ENCODE results near the gene MARF1. TPM values are rescaled to one million over a fixed set of nuclear protein-coding genes. Genes with fewer than 3 reads are reported as not detected.
"Not testable (repeated sequence)": the region's sequence is repeated elsewhere in the genome, so short reads cannot be mapped to it uniquely, and the experiment has no call there.

MARF1 gene
- total RNA-seq, 1 donor from 2014 or later: 186 TPM

DNA sequence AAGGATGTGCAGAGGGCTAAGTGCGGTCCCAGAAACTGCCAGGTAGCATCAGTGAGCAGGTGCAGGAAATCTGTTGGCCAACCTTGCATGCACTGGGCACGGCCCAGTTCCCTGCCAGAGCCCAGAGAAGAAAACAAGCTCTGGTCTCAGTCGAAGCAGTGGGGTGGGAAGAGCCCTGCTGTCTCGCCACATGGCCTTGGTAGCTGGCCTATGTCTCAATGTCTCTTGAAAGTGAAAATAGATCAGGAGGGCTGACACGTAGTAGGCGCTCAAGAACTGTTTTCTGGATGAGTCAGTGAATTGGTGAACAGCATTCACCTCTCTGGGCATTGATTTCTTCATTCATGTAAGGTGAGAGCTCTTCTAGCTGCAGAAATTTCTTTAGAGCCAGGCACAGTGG lies 90.4 kb downstream of the MARF1 start:
- Mint-ChIP-seq H3K4me3 (no peak overlapping the region), H3K9me3 (no peaks in the 10 kb centered on the region), H3K27me3 (no peaks in the 10 kb centered on the region), H3K27ac (no peak overlapping the region), H3K4me1 (no peaks in the 10 kb centered on the region), H3K36me3 (ENCODE audit: low read depth) (no peaks in the 10 kb centered on the region)
- TF ChIP-seq, protein P1, sequence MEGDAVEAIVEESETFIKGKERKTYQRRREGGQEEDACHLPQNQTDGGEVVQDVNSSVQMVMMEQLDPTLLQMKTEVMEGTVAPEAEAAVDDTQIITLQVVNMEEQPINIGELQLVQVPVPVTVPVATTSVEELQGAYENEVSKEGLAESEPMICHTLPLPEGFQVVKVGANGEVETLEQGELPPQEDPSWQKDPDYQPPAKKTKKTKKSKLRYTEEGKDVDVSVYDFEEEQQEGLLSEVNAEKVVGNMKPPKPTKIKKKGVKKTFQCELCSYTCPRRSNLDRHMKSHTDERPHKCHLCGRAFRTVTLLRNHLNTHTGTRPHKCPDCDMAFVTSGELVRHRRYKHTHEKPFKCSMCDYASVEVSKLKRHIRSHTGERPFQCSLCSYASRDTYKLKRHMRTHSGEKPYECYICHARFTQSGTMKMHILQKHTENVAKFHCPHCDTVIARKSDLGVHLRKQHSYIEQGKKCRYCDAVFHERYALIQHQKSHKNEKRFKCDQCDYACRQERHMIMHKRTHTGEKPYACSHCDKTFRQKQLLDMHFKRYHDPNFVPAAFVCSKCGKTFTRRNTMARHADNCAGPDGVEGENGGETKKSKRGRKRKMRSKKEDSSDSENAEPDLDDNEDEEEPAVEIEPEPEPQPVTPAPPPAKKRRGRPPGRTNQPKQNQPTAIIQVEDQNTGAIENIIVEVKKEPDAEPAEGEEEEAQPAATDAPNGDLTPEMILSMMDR (IDR thresholded peaks at IDR 0.05): no peak
- no peak for DNase-seq
- no peak for ATAC-seq (ENCODE audit: low read depth)
- intact Hi-C loops (cut with micrococcal nuclease): loop anchor here (10.0 kb wide), 1 partner anchor 62 kb away; no protein-coding TSS in a partner anchor
- ChIA-PET CTCF (no interaction called here), POLR2A (no interaction called here)

DNA sequence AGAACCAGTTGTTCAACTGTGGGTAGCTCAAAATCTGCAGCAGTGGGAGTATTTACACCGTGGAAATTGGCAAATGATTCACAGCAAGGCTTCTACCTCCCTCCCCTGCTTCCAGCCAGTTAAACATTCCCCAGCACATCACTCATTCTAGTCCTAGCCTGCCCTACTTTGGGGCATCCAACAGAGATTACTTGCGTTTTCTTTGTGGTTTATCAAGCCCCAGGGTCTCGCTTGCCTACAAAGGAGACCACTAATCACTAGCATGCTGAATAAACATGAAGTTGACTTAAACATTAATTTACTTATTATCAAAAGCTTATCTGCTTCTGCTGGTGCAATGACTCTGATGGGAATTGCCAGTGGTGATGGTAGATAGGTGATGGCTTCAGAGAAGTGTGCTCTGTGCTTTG lies 94.5 kb downstream of the MARF1 start:
- ATAC-seq (ENCODE audit: low read depth) (no peak), DNase-seq (no peak)
- no peak overlapping the region for H3K27ac Mint-ChIP-seq
- intact Hi-C loops (cut with micrococcal nuclease): no loop called here
- TF ChIP-seq, protein P1 (IDR thresholded peaks at IDR 0.05): no peak
- POLR2A ChIA-PET: no interaction called here
- no peaks in the 10 kb centered on the region for H3K4me1 Mint-ChIP-seq
- no peaks in the 10 kb centered on the region for H3K27me3 Mint-ChIP-seq
- no peak overlapping the region for H3K4me3 Mint-ChIP-seq
- CTCF ChIA-PET: no interaction called here
- H3K36me3 Mint-ChIP-seq (ENCODE audit: low read depth): no peaks in the 10 kb centered on the region
- no peaks in the 10 kb centered on the region for H3K9me3 Mint-ChIP-seq

DNA sequence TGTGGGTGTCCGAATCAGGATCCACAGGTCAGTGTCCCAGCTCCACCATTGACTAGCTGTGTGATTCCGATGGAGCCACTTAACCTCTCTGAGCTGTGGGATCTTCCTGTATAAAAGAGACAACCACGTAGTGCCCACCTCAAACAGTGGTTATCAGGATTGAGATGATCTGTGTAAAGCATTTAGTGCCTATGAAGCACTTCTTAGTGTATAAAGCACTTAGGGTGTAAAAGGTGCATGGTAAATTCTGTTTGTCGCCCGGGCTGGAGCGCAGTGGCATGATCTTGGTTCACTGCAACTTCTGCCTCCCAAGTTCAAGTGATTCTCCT lies 95.2 kb downstream of the MARF1 start:
- POLR2A ChIA-PET: no interaction called here
- CTCF ChIA-PET: no interaction called here
- Mint-ChIP-seq H3K27me3 (no peaks in the 10 kb centered on the region), H3K4me1 (no peaks in the 10 kb centered on the region), H3K9me3 (no peaks in the 10 kb centered on the region), H3K4me3 (no peak overlapping the region), H3K27ac (no peak overlapping the region), H3K36me3 (ENCODE audit: low read depth) (no peaks in the 10 kb centered on the region)
- ATAC-seq (ENCODE audit: low read depth) (no peak), DNase-seq (no peak)
- intact Hi-C loops (cut with micrococcal nuclease): no loop called here
- TF ChIP-seq, protein P1 (IDR thresholded peaks at IDR 0.05): no peak

DNA sequence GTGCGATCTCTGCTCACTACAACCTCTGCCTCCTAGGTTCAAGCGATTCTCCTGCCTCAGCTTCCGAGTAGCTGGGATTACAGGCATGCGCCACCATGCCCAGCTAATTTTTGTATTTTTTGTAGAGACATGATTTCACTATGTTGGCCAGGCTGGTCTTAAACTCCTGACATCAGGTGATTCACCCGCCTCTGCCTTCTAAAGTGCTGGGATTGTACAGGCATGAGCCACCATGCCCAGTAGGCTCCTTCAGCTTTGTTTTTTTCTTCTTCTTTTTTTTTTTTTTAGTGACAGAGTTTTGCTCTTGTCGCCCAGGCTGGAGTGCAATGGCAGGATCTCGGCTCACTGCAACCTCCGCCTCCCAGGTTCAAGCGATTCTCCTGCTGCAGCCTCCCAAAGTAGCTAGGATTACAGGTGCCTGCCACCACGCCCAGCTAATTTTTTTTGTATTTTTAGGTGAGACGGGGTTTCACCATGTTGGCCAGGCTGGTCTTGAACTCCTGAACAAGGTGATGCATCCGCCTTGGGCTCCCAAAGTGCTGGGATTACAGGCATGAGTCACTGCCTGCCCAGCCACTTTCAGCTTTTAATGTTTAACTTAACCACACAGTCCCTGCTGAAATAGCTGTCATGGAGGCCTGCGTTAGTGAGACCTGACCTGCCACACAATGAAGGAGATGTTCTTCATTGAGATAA lies 95.7 kb downstream of the MARF1 start:
- H3K4me1 Mint-ChIP-seq; CTCF ChIA-PET; intact Hi-C loops (cut with micrococcal nuclease); H3K27ac Mint-ChIP-seq; DNase-seq; H3K9me3 Mint-ChIP-seq; H3K36me3 Mint-ChIP-seq (ENCODE audit: low read depth); POLR2A ChIA-PET; H3K27me3 Mint-ChIP-seq; ATAC-seq (ENCODE audit: low read depth); H3K4me3 Mint-ChIP-seq: not testable (repeated sequence)

DNA sequence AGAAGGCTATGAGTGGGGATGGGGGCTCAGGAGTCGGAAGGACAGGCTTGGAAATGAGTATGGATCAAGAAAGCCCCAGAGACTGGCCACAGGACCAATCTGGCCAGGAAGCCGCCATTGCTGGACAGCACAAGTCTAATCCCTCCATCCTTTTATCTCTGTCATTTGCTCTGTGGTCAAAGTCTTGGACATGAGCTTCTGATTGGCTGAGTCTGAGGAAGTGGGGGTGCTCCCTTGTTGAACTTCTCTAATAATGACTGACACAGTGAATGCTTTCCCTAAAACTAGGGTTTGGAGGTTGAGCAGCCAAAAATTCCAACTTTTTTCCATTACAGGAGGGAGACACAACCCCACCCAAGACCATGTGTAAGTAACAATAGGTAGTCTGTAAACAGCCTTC lies 97.4 kb downstream of the MARF1 start:
- Mint-ChIP-seq H3K36me3 (ENCODE audit: low read depth) (no peaks in the 10 kb centered on the region), H3K27ac (no peak overlapping the region), H3K9me3 (no peaks in the 10 kb centered on the region), H3K27me3 (no peaks in the 10 kb centered on the region), H3K4me3 (no peak overlapping the region), H3K4me1 (no peaks in the 10 kb centered on the region)
- ChIA-PET CTCF (no interaction called here), POLR2A (no interaction called here)
- TF ChIP-seq, protein P1 (IDR thresholded peaks at IDR 0.05): no peak
- intact Hi-C loops (cut with micrococcal nuclease): no loop called here
- ATAC-seq (ENCODE audit: low read depth) (no peak), DNase-seq (no peak)

DNA sequence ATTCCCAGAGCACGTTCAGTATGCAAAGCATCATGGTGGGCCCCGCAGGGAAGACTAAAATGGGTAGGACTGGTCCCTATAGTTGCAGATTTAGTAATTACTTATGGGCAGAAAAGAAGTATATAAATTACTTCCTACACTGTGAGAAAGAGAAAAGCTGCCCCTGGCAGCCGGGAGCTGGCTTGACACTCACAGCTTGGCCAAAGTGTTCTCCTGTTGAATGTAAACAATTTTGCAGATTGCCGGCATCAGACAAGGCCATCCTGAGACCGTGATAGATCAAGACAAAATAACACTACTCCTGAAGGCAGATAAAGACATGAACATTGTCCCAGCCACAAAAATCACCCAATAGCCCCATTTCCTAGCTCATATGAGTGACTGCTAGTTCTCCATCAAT lies 98.5 kb downstream of the MARF1 start:
- no peaks in the 10 kb centered on the region for H3K4me1 Mint-ChIP-seq
- H3K27me3 Mint-ChIP-seq: no peaks in the 10 kb centered on the region
- intact Hi-C loops (cut with micrococcal nuclease): no loop called here
- H3K36me3 Mint-ChIP-seq (ENCODE audit: low read depth): no peaks in the 10 kb centered on the region
- H3K4me3 Mint-ChIP-seq: no peak overlapping the region
- POLR2A ChIA-PET: no interaction called here
- no peaks in the 10 kb centered on the region for H3K9me3 Mint-ChIP-seq
- no peak overlapping the region for H3K27ac Mint-ChIP-seq
- TF ChIP-seq, protein P1 (IDR thresholded peaks at IDR 0.05): no peak
- ATAC-seq (ENCODE audit: low read depth): no peak
- DNase-seq: no peak
- CTCF ChIA-PET: no interaction called here

All from activated B cell treated with CpG ODN at 0.5 μM for 24 hours (primary cell).